Colonic mucosa (tissue), 4 donors: ENCODE results near the gene CHST4. TPM values are rescaled to one million over a fixed set of nuclear protein-coding genes. Genes with fewer than 3 reads are reported as not detected.
"Not testable (repeated sequence)": the region's sequence is repeated elsewhere in the genome, so short reads cannot be mapped to it uniquely, and the experiment has no call there.

Experiments used
- DNase-seq: peaks from one replicate; pipeline ENCODE4 v3.0.0-alpha.2; 2020
- H3K27ac ChIP-seq: fragments of 200-600 bp; one replicate; pipeline ENCODE4 v1.8.0; 2021
- H3K27me3 ChIP-seq: fragments of 200-600 bp; one replicate; pipeline ENCODE4 v1.8.0; 2021
- H3K36me3 ChIP-seq: fragments of 200-600 bp; one replicate; pipeline ENCODE4 v1.8.0; 2021
- H3K4me1 ChIP-seq: fragments of 200-600 bp; one replicate; pipeline ENCODE4 v1.8.0; 2021; ENCODE audit warnings: mild to moderate bottlenecking
- H3K4me3 ChIP-seq: fragments of 200-600 bp; one replicate; pipeline ENCODE4 v1.8.0; 2021
- H3K9ac ChIP-seq, 2 donors: one replicate each; pipeline ENCODE4 v1.7.0; 2013; ENCODE audit warnings: control low read depth in 2 of 2, low read depth in 2 of 2, low read length in 2 of 2
- H3K9me3 ChIP-seq: fragments of 200-600 bp; one replicate; pipeline ENCODE4 v1.8.0; 2021
- CTCF ChIP-seq: fragments of 200-600 bp; IDR thresholded peaks from one replicate; pipeline ENCODE4 v1.8.0; 2022; ENCODE audit warnings: antibody characterized with exemption, mild to moderate bottlenecking
- intact Hi-C: fragments of 100-400 bp; cut with DNase I; formaldehyde crosslinking; loops from one replicate; pipeline ENCODE4 v1.14.1; 2022
- total RNA-seq, 2 donors: library from RNA; stranded (reverse); fragmentation: NEBNext Ultra II Directional in 1 of 2; extraction: Animal tissue kit (Norgen Biotek cat#: 25700) in 1 of 2; gene quantifications; one replicate each; pipeline ENCODE4 v1.2.1, GENCODE V29; 2021
- donor health status: healthy.
- donor health status: DM: no; HTN: no; CAD: no.
- donor health status: DM: no; HTN: no; CAD: no.

CHST4 gene
- total RNA-seq, 2 donors from 2014 or later: 0.44 TPM; not detected in 1

- Histone ChIP-seq H3K36me3 (no peaks in the 10 kb centered on the region), H3K4me1 (no peaks in the 10 kb centered on the region), H3K27ac (no peak overlapping the region), H3K4me3 (no peak overlapping the region), H3K27me3 (no peaks in the 10 kb centered on the region), H3K9ac (no peak overlapping the region), H3K9me3 (no peaks in the 10 kb centered on the region)
- no peak for TF ChIP-seq CTCF
- DNase-seq: no peak
- intact Hi-C loops: no loop called here
These were observed 33.0 kb upstream of the CHST4 start for GRCh38 chr16:71493213-71493612.

GRCh38 chr16:71498031-71498430 is 28.2 kb upstream of the CHST4 start:
- no peaks in the 10 kb centered on the region for H3K9me3 ChIP-seq
- intact Hi-C loops: loop anchor here (5.0 kb wide), 1 partner anchor 86 kb away; no protein-coding TSS in a partner anchor
- no peak for TF ChIP-seq CTCF
- no peaks in the 10 kb centered on the region for H3K4me1 ChIP-seq
- H3K36me3 ChIP-seq: no peaks in the 10 kb centered on the region
- H3K27ac ChIP-seq: no peak overlapping the region
- H3K27me3 ChIP-seq: no peaks in the 10 kb centered on the region
- H3K4me3 ChIP-seq: no peak overlapping the region
- DNase-seq: no peak
- H3K9ac ChIP-seq: no peak overlapping the region

GRCh38 chr16:71499775-71500364 is 26.4 kb upstream of the CHST4 start:
- intact Hi-C loops: loop anchor here (5.0 kb wide), 1 partner anchor 88 kb away; no protein-coding TSS in a partner anchor
- Histone ChIP-seq H3K27me3 (no peaks in the 10 kb centered on the region), H3K36me3 (no peaks in the 10 kb centered on the region), H3K27ac (no peak overlapping the region), H3K4me3 (no peak overlapping the region), H3K9ac (no peak overlapping the region), H3K9me3 (no peaks in the 10 kb centered on the region), H3K4me1 (no peaks in the 10 kb centered on the region)
- DNase-seq: peak; percentile 37
- TF ChIP-seq CTCF: peak; percentile 61

GRCh38 chr16:71500964-71501363 is 25.3 kb upstream of the CHST4 start:
- Histone ChIP-seq H3K9ac (no peak overlapping the region), H3K4me1 (no peaks in the 10 kb centered on the region), H3K27ac (no peak overlapping the region), H3K9me3 (no peaks in the 10 kb centered on the region), H3K4me3 (no peak overlapping the region), H3K27me3 (no peaks in the 10 kb centered on the region), H3K36me3 (no peaks in the 10 kb centered on the region)
- no peak for TF ChIP-seq CTCF
- no peak for DNase-seq
- intact Hi-C loops: no loop called here

GRCh38 chr16:71501547-71501946 is 24.7 kb upstream of the CHST4 start:
- Histone ChIP-seq H3K9me3 (no peaks in the 10 kb centered on the region), H3K27me3 (no peaks in the 10 kb centered on the region), H3K4me1 (no peaks in the 10 kb centered on the region), H3K4me3 (no peak overlapping the region), H3K36me3 (no peaks in the 10 kb centered on the region), H3K27ac (no peak overlapping the region), H3K9ac (no peak overlapping the region)
- no peak for DNase-seq
- TF ChIP-seq CTCF: no peak
- intact Hi-C loops: no loop called here

- H3K4me1 ChIP-seq, H3K27me3 ChIP-seq, intact Hi-C loops, H3K27ac ChIP-seq, H3K4me3 ChIP-seq, H3K9me3 ChIP-seq, DNase-seq, H3K36me3 ChIP-seq, H3K9ac ChIP-seq: not testable (repeated sequence)
These were observed 22.2 kb upstream of the CHST4 start for GRCh38 chr16:71504051-71504450.
